Mesenteric fat pad (tissue), 1 donor: ENCODE measurements around the gene ROBO1. TPM values are rescaled to one million over a fixed set of nuclear protein-coding genes. Genes with fewer than 3 reads are reported as not detected.

ENCODE experiments used
- DNase-seq: peaks from one replicate; pipeline ENCODE4 v3.0.0-alpha.2; 2020; ENCODE audit warnings: low spot score
- total RNA-seq: library from RNA; stranded (reverse); fragmentation: NEBNext Ultra II Directional; extraction: Animal tissue kit (Norgen Biotek cat#: 25700); gene quantifications from one replicate; pipeline ENCODE4 v1.2.1, GENCODE V29; 2021
- donor health status: DM: yes; HTN: yes; CAD: no.

Gene ROBO1
- total RNA-seq, 1 donor from 2014 or later = 7.1 TPM

GRCh38 chr3:78665101-78665500, 1102.7 kb downstream of the ROBO1 start:
- DNase-seq = no peak

- no peak for DNase-seq
Observed at GRCh38 chr3:78660957-78661356, 1106.8 kb downstream of the ROBO1 start.

GRCh38 chr3:78659386-78659987, 1108.3 kb downstream of the ROBO1 start:
- no peak for DNase-seq

- no peak for DNase-seq
Observed at GRCh38 chr3:78647726-78648125, 1120.1 kb downstream of the ROBO1 start.

- no peak for DNase-seq
Observed at GRCh38 chr3:78645628-78646310, 1122.0 kb downstream of the ROBO1 start.

- no peak for DNase-seq
Observed at GRCh38 chr3:78644847-78645246, 1123.0 kb downstream of the ROBO1 start.

- no peak for DNase-seq
Observed at GRCh38 chr3:78642226-78643035, 1125.4 kb downstream of the ROBO1 start.

GRCh38 chr3:78641703-78642102, 1126.1 kb downstream of the ROBO1 start:
- DNase-seq = no peak

- no peak for DNase-seq
Observed at GRCh38 chr3:78634316-78634715, 1133.5 kb downstream of the ROBO1 start.

GRCh38 chr3:78633626-78634025, 1134.2 kb downstream of the ROBO1 start:
- DNase-seq = no peak

- DNase-seq = no peak
Observed at GRCh38 chr3:78632925-78633553, 1134.8 kb downstream of the ROBO1 start.

GRCh38 chr3:78629544-78629943, 1138.3 kb downstream of the ROBO1 start:
- DNase-seq = no peak

- no peak for DNase-seq
Observed at GRCh38 chr3:78621061-78621716, 1146.6 kb downstream of the ROBO1 start.

GRCh38 chr3:78614486-78614885, 1153.3 kb downstream of the ROBO1 start:
- no peak for DNase-seq

- DNase-seq = no peak
Observed at GRCh38 chr3:78613421-78613879, 1154.3 kb downstream of the ROBO1 start.

- no peak for DNase-seq
Observed at GRCh38 chr3:78611278-78611677, 1156.5 kb downstream of the ROBO1 start.

- no peak for DNase-seq
Observed at GRCh38 chr3:78610462-78611125, 1157.2 kb downstream of the ROBO1 start.

GRCh38 chr3:78606756-78607155, 1161.0 kb downstream of the ROBO1 start:
- no peak for DNase-seq

- DNase-seq = no peak
Observed at GRCh38 chr3:78605178-78605577, 1162.6 kb downstream of the ROBO1 start.

GRCh38 chr3:78604341-78604740, 1163.5 kb downstream of the ROBO1 start:
- no peak for DNase-seq

GRCh38 chr3:78601249-78601648, 1166.5 kb downstream of the ROBO1 start:
- DNase-seq = no peak
